ENCODE results near the gene CAPN10.
A peak's percentile ranks its signal among the peaks of the same experiment; 100 is the strongest.

CAPN10 gene

GRCh38 chr2:240563951-240564560 lies 22.5 kb upstream of the CAPN10 start:
- no peak for DNase-seq

GRCh38 chr2:240564561-240565332 lies 21.8 kb upstream of the CAPN10 start:
- DNase-seq, result no peak

DNA sequence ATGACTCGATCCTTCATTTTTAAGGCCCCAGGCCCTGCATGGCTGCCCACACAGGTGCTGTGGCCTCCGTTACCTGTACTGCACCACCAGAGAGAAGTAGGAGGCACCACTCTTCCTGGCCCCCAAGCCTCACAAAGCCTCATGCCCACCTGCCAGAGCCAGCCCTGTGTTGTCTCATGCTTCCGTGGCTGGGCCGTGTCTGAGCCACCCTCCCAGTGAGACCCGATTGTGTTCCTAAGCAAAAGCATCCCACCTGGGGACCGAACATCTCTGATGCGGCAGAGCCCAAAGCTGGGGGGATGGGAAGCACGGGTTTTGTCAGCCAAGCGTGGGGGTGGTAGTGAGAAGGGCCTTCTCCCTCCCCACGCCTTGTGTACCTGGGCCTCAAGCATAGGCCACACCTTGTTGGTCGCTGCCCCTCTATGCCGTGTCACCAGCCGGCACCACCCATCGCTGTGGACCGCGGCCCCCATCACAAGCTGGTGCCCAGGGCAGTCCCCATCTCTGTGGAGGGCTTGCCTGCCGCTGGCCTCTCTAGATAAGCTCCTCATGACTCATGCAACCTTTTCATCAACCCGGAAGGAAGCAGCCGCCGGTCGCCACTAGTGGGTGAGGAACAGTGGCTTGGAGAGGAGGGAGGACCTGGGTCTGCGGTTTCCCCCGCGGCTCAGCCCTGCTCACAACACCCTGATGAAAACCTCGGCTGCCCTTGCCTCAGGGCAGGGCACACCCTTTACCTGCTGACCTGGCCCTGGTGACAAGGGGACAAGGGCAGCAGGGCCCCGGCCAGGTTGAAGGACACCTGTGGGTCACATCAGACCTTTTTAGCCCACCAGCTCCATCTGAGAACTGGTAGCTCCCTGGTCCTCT lies 21.0 kb upstream of the CAPN10 start:
- peak in 6 of 14 donors; percentile 17 to 57 (median 42) for DNase-seq

DNA sequence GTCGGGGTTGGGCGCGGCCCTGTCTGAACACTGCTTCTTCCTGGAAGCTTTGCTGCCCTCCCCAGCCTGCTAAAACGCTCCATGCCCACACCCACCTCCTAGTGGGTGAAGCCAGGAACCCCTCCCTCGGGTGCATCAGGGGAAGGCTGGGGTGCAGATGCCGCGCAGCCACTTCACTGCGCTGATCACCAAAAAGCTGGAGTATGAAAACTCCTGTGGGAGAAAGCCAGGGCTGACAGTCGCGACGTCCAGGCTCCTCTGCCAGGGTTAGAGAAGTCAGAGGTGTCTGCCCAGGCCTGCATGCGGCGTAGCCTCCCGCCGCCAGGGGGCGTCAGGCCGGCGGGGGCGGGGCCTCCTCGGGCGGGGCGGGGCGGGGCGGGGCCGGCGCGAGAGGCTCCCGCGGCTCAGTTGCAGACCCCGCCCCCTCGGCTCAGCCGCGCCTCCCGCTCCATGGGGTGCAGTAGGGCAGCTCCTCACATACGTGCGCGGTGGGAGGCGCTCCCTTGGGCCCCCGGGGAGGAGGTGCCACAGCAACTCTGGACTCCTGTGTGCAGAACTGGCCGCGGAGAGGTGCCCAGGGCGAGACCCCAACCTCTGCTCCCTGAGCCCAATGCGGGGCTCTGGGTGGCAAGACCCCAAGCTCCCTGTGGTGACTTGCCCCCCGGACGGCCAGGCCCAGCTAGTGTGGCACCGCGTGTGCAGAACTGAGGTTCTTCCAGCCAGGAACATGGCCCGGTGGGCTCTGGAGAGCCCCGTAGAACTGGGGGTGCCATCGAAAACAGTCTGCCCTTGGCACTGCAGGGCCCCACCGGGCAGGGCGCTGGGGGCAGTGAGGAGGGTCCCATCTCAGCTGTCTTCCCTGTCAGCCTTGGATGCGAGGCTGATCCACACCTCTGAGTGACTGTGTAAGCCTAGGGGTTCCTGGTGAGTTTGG lies 20.1 kb upstream of the CAPN10 start:
- peak in 13 of 14 donors; percentile 25 to 89 (median 62) for DNase-seq

DNA sequence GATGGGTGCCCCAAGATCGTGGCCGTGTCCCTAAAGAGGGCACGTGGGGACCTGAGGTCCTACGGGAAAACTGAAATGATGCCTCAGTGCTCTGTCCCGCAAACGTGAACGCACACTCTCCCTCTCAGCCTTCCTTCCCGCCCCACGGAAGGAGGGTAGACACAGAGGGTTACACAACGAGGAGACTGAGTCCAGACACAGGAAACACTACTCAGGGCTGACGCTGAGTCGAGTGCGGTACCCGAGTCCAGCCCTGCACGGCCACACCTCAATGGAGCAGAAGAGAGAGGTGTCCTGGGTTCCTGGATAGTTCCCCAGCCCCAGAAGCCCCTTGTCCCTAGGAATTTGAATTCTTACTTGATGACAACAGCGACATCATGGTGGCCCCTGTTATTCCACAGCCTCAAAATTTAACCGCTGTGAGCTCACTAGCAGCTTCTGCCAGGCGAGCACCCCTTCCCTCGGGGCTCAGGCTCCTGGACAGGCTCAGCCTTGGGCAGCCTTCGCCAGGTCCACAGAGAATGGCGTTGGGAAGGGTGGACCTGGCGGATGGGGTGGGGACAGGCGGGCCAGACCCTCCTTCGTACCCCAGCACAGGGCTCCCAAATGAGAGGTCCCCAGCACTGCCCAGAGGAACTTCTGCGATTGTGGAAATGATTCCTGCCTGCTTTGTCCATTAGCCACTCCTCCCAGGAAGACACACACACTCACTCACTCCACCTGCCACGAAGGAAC lies 19.2 kb upstream of the CAPN10 start:
- no peak for DNase-seq

DNA sequence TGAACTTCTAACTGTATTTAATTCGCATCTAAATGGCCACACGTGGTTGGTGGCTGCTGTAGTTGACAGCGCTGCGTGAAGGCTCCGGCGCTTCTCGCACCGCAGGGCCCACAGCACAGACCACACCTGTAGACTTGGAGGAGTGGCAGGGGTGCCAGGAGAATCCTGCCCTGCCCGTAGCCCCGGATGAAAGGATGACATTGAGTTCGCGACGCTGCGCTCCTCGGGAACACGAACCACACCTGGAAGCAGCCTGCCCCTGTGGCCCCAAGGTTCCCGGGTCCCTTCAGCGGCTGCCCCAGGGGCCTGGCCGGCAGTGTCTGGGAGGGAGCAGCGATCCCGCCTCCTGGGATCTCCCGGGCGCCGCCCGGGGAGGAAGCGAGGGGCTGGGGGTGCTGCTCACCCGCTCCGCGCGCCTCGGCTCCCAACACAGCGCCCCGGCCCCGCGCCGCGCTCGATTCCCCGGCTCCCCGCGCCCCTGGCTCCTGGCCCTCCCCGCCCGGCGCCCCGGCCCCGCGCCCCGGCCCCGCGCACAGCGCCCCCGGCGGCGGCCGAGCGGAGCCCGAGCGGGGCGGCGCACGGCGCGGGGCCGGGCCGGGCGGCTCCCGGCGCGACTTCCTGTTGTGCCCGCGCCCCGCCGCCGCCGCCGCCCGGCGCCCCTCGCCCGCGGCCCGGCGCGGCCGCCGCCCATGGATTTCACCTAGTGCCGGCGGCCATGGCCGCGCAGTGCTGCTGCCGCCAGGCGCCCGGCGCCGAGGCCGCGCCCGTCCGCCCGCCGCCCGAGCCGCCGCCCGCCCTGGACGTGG lies 18.5 kb upstream of the CAPN10 start, which contains the start of gene RNPEPL1:
Gene RNPEPL1 (plus strand): TSS at position 613 of the 806 bp plus-strand sequence. CDS start 103 bp downstream, at position 716.
- DNase-seq, result peak in 5 of 14 donors; percentile 21 to 79 (median 35)

DNA sequence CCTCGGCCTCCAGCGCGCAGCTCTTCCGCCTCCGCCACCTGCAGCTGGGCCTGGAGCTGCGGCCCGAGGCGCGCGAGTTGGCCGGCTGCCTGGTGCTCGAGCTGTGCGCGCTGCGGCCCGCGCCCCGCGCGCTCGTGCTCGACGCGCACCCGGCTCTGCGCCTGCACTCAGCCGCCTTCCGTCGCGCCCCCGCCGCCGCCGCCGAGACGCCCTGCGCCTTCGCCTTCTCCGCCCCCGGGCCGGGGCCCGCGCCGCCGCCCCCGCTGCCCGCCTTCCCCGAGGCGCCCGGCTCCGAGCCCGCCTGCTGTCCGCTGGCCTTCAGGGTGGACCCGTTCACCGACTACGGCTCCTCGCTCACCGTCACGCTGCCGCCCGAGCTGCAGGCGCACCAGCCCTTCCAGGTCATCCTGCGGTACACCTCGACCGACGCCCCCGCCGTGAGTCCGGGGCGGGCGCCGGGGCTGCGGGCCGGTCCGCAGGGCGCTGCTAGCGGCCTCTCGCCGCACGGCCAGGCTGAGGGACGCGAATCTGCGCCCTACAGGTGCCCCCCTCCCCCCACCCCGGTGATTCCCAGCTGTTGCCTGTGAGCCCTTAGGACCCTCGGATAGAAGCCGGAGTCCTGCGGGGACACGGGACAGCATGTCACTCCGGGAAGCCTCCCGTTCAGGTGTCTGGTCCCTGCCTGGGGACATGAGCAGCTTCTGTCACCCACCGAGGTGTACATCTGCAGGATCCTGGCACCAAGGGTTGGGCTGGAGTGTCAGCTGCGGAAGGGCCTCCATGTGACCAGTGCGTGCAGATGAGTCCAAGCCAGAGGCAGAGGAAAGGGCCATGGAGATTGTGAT lies 17.6 kb upstream of the CAPN10 start:
- DNase-seq, result peak in 8 of 14 donors; percentile 13 to 79 (median 48)

DNA sequence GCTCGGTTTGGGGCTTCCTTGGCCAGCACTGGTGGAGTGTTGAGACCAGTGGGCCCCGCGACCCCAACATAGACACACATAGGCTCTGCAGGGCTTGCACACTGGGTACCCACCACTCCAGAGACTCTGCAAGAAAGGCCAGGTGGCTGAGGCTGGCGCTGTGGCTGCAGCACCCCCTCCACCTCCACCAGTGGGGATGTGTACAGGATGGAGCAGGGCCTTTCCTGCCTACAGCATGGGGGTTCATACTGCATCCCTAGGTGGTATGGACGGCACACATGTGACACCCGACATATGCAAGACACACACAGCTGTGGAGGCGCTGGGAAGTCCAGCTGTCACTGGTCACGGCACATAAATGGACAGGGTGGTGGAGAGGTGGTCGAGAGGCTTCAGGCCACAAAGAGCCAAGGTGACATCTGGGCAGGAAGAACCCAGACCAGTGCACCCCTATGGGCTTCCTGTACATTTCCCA lies 17.0 kb upstream of the CAPN10 start:
- no peak for DNase-seq

DNA sequence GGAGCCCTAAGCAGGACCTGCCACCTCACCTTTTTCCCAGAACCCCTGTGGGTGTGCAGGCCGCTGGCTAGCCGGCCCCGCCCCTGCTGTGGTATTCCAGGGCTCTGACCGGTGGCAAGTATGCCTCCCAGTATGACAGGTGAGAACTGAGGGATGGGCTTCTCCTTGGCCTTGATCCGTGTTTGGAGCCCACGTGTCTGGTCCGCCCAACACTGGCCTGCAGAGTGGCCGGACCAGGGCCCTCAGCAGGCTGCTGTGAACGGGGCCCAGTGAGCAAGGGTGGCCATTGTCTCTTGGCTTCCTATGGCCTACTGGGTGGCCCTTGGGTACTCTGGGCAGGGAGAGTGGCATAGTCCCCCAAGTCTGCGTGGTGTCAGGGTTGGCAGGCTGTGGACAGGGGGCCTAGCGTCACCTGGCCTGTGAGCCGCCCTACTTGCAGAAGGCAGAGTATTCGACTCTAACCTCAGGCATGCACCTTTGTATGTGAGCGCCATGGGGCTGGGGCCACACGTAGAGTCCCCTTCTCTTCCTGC lies 16.5 kb upstream of the CAPN10 start:
- DNase-seq, result no peak

GRCh38 chr2:240570531-240571313 lies 15.8 kb upstream of the CAPN10 start:
- no peak for DNase-seq

DNA sequence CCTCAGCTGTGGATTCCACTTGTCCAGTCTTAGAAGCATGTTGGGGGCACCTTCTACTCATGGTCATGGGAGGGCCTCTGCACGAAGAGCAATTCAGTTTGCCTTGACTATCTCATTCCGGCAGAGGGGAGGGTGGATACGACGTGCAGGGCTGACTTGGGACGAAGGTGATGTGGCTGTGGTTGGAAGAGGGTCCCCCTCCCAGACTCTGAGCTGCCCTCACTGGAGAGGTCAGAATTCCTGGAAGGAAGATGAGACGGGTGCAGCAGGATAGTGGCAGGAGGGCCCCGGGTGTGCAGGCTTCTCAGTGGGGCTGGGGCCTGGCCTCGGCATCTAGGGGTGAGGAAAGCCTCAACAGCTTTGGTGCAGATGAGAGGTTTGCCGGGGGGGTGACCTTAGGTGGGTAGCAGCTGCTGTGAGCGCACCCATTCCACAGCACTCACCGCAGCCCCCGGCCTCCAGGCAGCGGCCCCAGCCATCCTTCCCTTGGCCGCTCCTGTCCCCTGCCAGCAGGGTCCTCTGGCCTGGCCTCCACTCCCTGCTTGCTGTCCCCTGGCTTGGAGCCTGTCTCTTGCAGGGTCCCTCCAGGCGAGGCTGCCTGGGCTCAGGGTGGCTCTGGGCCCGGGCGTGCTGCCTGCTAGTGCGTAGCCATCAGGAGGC lies 15.1 kb upstream of the CAPN10 start:
- no peak for DNase-seq

DNA sequence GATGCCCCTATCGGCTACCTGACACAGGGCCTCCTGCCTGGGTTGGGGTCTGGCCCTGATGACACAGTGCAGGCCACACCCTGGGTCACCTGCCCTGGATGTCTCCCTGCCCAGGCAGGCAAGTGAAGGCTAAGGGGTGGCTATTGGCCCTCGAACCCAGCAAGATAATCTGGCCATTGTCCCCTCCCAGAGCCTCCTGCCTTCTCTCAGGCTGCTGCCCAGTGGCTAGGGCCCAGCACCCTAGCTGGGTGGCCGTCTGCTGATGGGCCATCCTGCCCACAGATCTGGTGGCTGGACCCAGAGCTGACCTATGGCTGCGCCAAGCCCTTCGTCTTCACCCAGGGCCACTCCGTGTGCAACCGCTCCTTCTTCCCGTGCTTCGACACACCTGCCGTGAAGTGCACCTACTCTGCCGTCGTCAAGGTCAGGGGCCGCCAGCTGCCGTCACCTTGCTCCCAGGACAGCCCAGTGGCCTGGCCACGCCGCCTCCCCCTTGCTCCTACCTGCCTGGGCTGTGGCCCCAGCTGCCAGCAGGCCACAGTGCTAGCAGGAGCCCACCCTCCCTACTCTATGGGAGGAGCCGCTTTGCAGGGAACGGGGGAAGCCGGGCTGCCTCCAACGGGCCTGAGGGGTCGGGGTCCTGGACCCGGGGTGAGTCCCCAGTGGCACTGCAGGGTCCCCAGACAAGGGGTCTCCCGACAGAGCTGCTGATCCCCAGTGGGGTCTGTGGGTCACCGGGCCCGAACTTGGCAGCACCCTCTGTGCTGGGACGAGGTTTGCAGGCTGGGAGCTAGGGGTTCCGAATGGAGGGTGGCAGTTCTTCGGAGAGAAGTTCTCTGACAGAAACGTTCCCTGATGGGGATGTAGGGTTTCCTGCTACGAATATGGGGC lies 14.1 kb upstream of the CAPN10 start:
- DNase-seq, result no peak

- DNase-seq, result no peak
These were observed 13.4 kb upstream of the CAPN10 start for GRCh38 chr2:240573071-240573515.

DNA sequence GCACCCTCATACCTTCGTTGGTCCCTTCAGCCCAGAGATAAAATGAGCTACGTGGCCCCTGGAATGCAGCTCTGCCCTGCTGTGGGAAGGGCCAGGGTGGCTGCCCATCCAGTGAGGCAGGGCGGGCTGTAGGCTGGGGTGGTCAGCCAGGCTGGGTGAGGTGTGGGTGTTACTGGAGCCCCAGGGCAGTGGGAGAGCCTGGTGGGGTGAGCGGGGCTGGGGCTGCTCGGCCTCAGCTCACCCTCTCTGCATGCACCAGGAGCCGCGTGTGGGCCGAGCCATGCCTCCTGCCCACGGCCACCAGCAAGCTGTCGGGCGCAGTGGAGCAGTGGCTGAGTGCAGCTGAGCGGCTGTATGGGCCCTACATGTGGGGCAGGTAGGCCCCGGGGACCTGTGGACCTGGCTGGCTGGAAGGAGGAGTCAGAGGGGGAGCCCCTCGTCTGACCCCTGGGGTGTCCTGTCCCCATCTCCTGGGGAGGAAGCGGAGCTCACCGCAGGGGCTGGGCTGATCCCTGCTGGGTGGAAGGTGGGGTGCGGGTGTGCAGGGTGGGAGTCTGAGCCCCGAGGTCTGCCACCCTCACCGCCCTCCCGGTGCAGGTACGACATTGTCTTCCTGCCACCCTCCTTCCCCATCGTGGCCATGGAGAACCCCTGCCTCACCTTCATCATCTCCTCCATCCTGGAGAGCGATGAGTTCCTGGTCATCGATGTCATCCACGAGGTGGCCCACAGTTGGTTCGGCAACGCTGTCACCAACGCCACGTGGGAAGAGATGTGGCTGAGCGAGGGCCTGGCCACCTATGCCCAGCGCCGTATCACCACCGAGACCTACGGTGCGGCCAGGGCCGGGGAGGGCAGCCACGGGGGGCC lies 12.8 kb upstream of the CAPN10 start:
- DNase-seq, result no peak

Measured in C1 segment of cervical spinal cord (tissue), 14 donors.